Measurements from ENCODE around the gene EPN3. TPM values are rescaled to one million over a fixed set of nuclear protein-coding genes. Genes with fewer than 3 reads are reported as not detected.

Gene EPN3
- total RNA-seq, 2 experiments from 2014 or later, result not detected

GRCh38 chr17:50513495-50513894, 19.0 kb upstream of the EPN3 start:
- Mint-ChIP-seq H3K4me3 (no peak overlapping the region), H3K36me3 (ENCODE audit: low read depth) (peaks cover 2% of the 10 kb centered on the region), H3K27me3 (ENCODE audit: low read depth) (no peaks in the 10 kb centered on the region), H3K4me1 (ENCODE audit: low read depth) (peaks cover 35% of the 10 kb centered on the region), H3K9me3 (ENCODE audit: insufficient read depth) (no peaks in the 10 kb centered on the region), H3K27ac (no peak overlapping the region)
- POLR2A ChIA-PET, result no interaction called here
- DNase-seq (no peak), ATAC-seq (no peak)
- CTCF ChIA-PET, result no interaction called here

- Mint-ChIP-seq H3K27me3 (ENCODE audit: low read depth) (no peaks in the 10 kb centered on the region), H3K4me1 (ENCODE audit: low read depth) (peaks cover 27% of the 10 kb centered on the region), H3K9me3 (ENCODE audit: insufficient read depth) (no peaks in the 10 kb centered on the region), H3K36me3 (ENCODE audit: low read depth) (peaks cover 2% of the 10 kb centered on the region), H3K27ac (no peak overlapping the region), H3K4me3 (no peak overlapping the region)
- DNase-seq (no peak), ATAC-seq (no peak)
- POLR2A ChIA-PET, result no interaction called here
- CTCF ChIA-PET, result interaction anchor here (1.2 kb wide), 1 partner anchor 117 kb away, joined by 3 read pairs; the partner anchor contains the start of gene LRRC59
These were observed 18.1 kb upstream of the EPN3 start for GRCh38 chr17:50514388-50514787.

- Mint-ChIP-seq H3K4me3 (no peak overlapping the region), H3K27ac (no peak overlapping the region), H3K4me1 (ENCODE audit: low read depth) (peaks cover 19% of the 10 kb centered on the region), H3K27me3 (ENCODE audit: low read depth) (no peaks in the 10 kb centered on the region), H3K9me3 (ENCODE audit: insufficient read depth) (no peaks in the 10 kb centered on the region), H3K36me3 (ENCODE audit: low read depth) (no peaks in the 10 kb centered on the region)
- ATAC-seq, result no peak
- no peak for DNase-seq
- POLR2A ChIA-PET, result no interaction called here
- CTCF ChIA-PET, result interaction anchor here (0.9 to 1.3 kb wide), 4 partner anchors 21 to 118 kb away, joined by 3 read pairs; partner anchors contain the start of genes LRRC59 and RSAD1
These were observed 17.4 kb upstream of the EPN3 start for GRCh38 chr17:50514936-50515702.

- POLR2A ChIA-PET, result no interaction called here
- H3K4me3 Mint-ChIP-seq, result no peak overlapping the region
- CTCF ChIA-PET, result no interaction called here
- H3K36me3 Mint-ChIP-seq (ENCODE audit: low read depth), result no peaks in the 10 kb centered on the region
- no peaks in the 10 kb centered on the region for H3K27me3 Mint-ChIP-seq (ENCODE audit: low read depth)
- H3K27ac Mint-ChIP-seq, result no peak overlapping the region
- peaks cover 4% of the 10 kb centered on the region for H3K4me1 Mint-ChIP-seq (ENCODE audit: low read depth)
- no peak for ATAC-seq
- no peaks in the 10 kb centered on the region for H3K9me3 Mint-ChIP-seq (ENCODE audit: insufficient read depth)
- no peak for DNase-seq
These were observed 15.5 kb upstream of the EPN3 start for GRCh38 chr17:50517011-50517410.

- Mint-ChIP-seq H3K36me3 (ENCODE audit: low read depth) (no peaks in the 10 kb centered on the region), H3K9me3 (ENCODE audit: insufficient read depth) (no peaks in the 10 kb centered on the region), H3K4me1 (ENCODE audit: low read depth) (peaks cover 1% of the 10 kb centered on the region), H3K27me3 (ENCODE audit: low read depth) (no peaks in the 10 kb centered on the region), H3K27ac (no peak overlapping the region), H3K4me3 (no peak overlapping the region)
- DNase-seq (no peak), ATAC-seq (no peak)
- ChIA-PET POLR2A (no interaction called here), CTCF (no interaction called here)
These were observed 14.8 kb upstream of the EPN3 start for GRCh38 chr17:50517504-50518383.

- ATAC-seq (no peak), DNase-seq (no peak)
- no peak overlapping the region for H3K4me3 Mint-ChIP-seq
- no peaks in the 10 kb centered on the region for H3K27me3 Mint-ChIP-seq (ENCODE audit: low read depth)
- H3K36me3 Mint-ChIP-seq (ENCODE audit: low read depth), result no peaks in the 10 kb centered on the region
- ChIA-PET POLR2A (no interaction called here), CTCF (no interaction called here)
- no peaks in the 10 kb centered on the region for H3K9me3 Mint-ChIP-seq (ENCODE audit: insufficient read depth)
- H3K27ac Mint-ChIP-seq, result no peak overlapping the region
- H3K4me1 Mint-ChIP-seq (ENCODE audit: low read depth), result peaks cover 1% of the 10 kb centered on the region
These were observed 14.0 kb upstream of the EPN3 start for GRCh38 chr17:50518384-50519023.

- H3K4me1 Mint-ChIP-seq (ENCODE audit: low read depth), result peaks cover 1% of the 10 kb centered on the region
- POLR2A ChIA-PET, result interaction anchor here (0.6 kb wide), 1 partner anchor 214 kb away, joined by 6 read pairs; no protein-coding TSS in a partner anchor
- CTCF ChIA-PET, result no interaction called here
- no peak overlapping the region for H3K4me3 Mint-ChIP-seq
- no peaks in the 10 kb centered on the region for H3K9me3 Mint-ChIP-seq (ENCODE audit: insufficient read depth)
- H3K27me3 Mint-ChIP-seq (ENCODE audit: low read depth), result no peaks in the 10 kb centered on the region
- H3K36me3 Mint-ChIP-seq (ENCODE audit: low read depth), result no peaks in the 10 kb centered on the region
- no peak for DNase-seq
- H3K27ac Mint-ChIP-seq, result no peak overlapping the region
- no peak for ATAC-seq
These were observed 13.2 kb upstream of the EPN3 start for GRCh38 chr17:50519141-50519834.

- POLR2A ChIA-PET, result no interaction called here
- DNase-seq (no peak), ATAC-seq (no peak)
- H3K9me3 Mint-ChIP-seq (ENCODE audit: insufficient read depth), result no peaks in the 10 kb centered on the region
- H3K36me3 Mint-ChIP-seq (ENCODE audit: low read depth), result no peaks in the 10 kb centered on the region
- H3K27me3 Mint-ChIP-seq (ENCODE audit: low read depth), result no peaks in the 10 kb centered on the region
- H3K4me3 Mint-ChIP-seq, result no peak overlapping the region
- H3K27ac Mint-ChIP-seq, result no peak overlapping the region
- CTCF ChIA-PET, result interaction anchor here (0.9 kb wide), 1 partner anchor 263 kb away, joined by 3 read pairs; no protein-coding TSS in a partner anchor
- peaks cover 1% of the 10 kb centered on the region for H3K4me1 Mint-ChIP-seq (ENCODE audit: low read depth)
These were observed 12.1 kb upstream of the EPN3 start for GRCh38 chr17:50520483-50520882.

- no peaks in the 10 kb centered on the region for H3K9me3 Mint-ChIP-seq (ENCODE audit: insufficient read depth)
- H3K4me3 Mint-ChIP-seq, result no peak overlapping the region
- ChIA-PET POLR2A (no interaction called here), CTCF (no interaction called here)
- no peaks in the 10 kb centered on the region for H3K27me3 Mint-ChIP-seq (ENCODE audit: low read depth)
- H3K4me1 Mint-ChIP-seq (ENCODE audit: low read depth), result peaks cover 1% of the 10 kb centered on the region
- no peak for DNase-seq
- H3K27ac Mint-ChIP-seq, result no peak overlapping the region
- ATAC-seq, result no peak
- H3K36me3 Mint-ChIP-seq (ENCODE audit: low read depth), result no peaks in the 10 kb centered on the region
These were observed 11.0 kb upstream of the EPN3 start for GRCh38 chr17:50521514-50521913.

GRCh38 chr17:50522766-50523165, 9.8 kb upstream of the EPN3 start:
- H3K4me1 Mint-ChIP-seq (ENCODE audit: low read depth), result peaks cover 1% of the 10 kb centered on the region
- CTCF ChIA-PET, result no interaction called here
- H3K36me3 Mint-ChIP-seq (ENCODE audit: low read depth), result no peaks in the 10 kb centered on the region
- ATAC-seq (no peak), DNase-seq (no peak)
- no peaks in the 10 kb centered on the region for H3K27me3 Mint-ChIP-seq (ENCODE audit: low read depth)
- H3K27ac Mint-ChIP-seq, result no peak overlapping the region
- H3K4me3 Mint-ChIP-seq, result no peak overlapping the region
- POLR2A ChIA-PET, result interaction anchor here (0.6 kb wide), 1 partner anchor 197 kb away, joined by 5 read pairs; the partner anchor contains the start of gene LUC7L3
- H3K9me3 Mint-ChIP-seq (ENCODE audit: insufficient read depth), result no peaks in the 10 kb centered on the region

GRCh38 chr17:50523208-50523607, 9.3 kb upstream of the EPN3 start:
- Mint-ChIP-seq H3K4me3 (no peak overlapping the region), H3K27me3 (ENCODE audit: low read depth) (no peaks in the 10 kb centered on the region), H3K4me1 (ENCODE audit: low read depth) (peaks cover 1% of the 10 kb centered on the region), H3K9me3 (ENCODE audit: insufficient read depth) (no peaks in the 10 kb centered on the region), H3K27ac (no peak overlapping the region), H3K36me3 (ENCODE audit: low read depth) (no peaks in the 10 kb centered on the region)
- ATAC-seq (no peak), DNase-seq (no peak)
- ChIA-PET POLR2A (no interaction called here), CTCF (no interaction called here)

All from activated CD8-positive, alpha-beta T cell treated with anti-CD3 and anti-CD28 coated beads, Interleukin-2, amount 10 ng/mL, durations not matched to agents 7 days and 5 days (primary cell).